GDM1 (cell line): ENCODE results near the gene MAPK14.

Experiments
- DNase-seq: peaks from one replicate; lab custom pipeline; 2025; lab: John Stamatoyannopoulos, UW

The MAPK14 gene

GRCh38 chr6:36038120-36038876 is 10.7 kb downstream of the MAPK14 start:
- no peak for DNase-seq

- no peak for DNase-seq
These were observed 11.5 kb downstream of the MAPK14 start for GRCh38 chr6:36039112-36039511.

- DNase-seq = no peak
These were observed 13.3 kb downstream of the MAPK14 start for GRCh38 chr6:36040958-36041357.

- DNase-seq = no peak
These were observed 15.1 kb downstream of the MAPK14 start for GRCh38 chr6:36042618-36043260.

GRCh38 chr6:36049582-36049981 is 22.0 kb downstream of the MAPK14 start:
- no peak for DNase-seq

GRCh38 chr6:36050305-36050704 is 22.7 kb downstream of the MAPK14 start:
- no peak for DNase-seq

GRCh38 chr6:36050947-36051710 is 23.5 kb downstream of the MAPK14 start:
- no peak for DNase-seq

GRCh38 chr6:36052097-36052496 is 24.5 kb downstream of the MAPK14 start:
- DNase-seq = no peak

GRCh38 chr6:36053878-36054277 is 26.3 kb downstream of the MAPK14 start:
- DNase-seq = no peak

GRCh38 chr6:36054415-36054814 is 26.8 kb downstream of the MAPK14 start:
- no peak for DNase-seq

GRCh38 chr6:36054956-36055355 is 27.3 kb downstream of the MAPK14 start:
- no peak for DNase-seq

- DNase-seq = no peak
These were observed 28.6 kb downstream of the MAPK14 start for GRCh38 chr6:36056178-36056577.

- DNase-seq = no peak
These were observed 33.6 kb downstream of the MAPK14 start for GRCh38 chr6:36061236-36061635.

- DNase-seq = no peak
These were observed 34.6 kb downstream of the MAPK14 start for GRCh38 chr6:36062247-36062646.

GRCh38 chr6:36063318-36064060 is 35.9 kb downstream of the MAPK14 start:
- DNase-seq = no peak

GRCh38 chr6:36064770-36065396 is 37.3 kb downstream of the MAPK14 start:
- DNase-seq = no peak

- DNase-seq = no peak
These were observed 38.3 kb downstream of the MAPK14 start for GRCh38 chr6:36065916-36066315.

GRCh38 chr6:36066817-36067216 is 39.2 kb downstream of the MAPK14 start:
- no peak for DNase-seq

GRCh38 chr6:36067374-36068011 is 39.9 kb downstream of the MAPK14 start:
- DNase-seq = no peak

GRCh38 chr6:36068012-36068392 is 40.4 kb downstream of the MAPK14 start:
- DNase-seq = no peak

- no peak for DNase-seq
These were observed 41.0 kb downstream of the MAPK14 start for GRCh38 chr6:36068586-36068985.
